HUDEP-2 (cell line): ENCODE results near the gene GPC6.
"Not testable (repeated sequence)": the region's sequence is repeated elsewhere in the genome, so short reads cannot be mapped to it uniquely, and the experiment has no call there.

Experiments used
- DNase-seq, 76 experiments: peaks; one replicate each; lab custom pipeline; 2025; ENCODE audit not compliant: unreplicated experiment in 76 of 76; lab: John Stamatoyannopoulos, UW

The GPC6 gene

GRCh38 chr13:94175076-94175475, 948.5 kb downstream of the GPC6 start:
- no peak for DNase-seq

GRCh38 chr13:94176561-94176960, 950.0 kb downstream of the GPC6 start:
- no peak for DNase-seq

- no peak for DNase-seq
Measured at GRCh38 chr13:94177041-94177440, 950.4 kb downstream of the GPC6 start.

- DNase-seq: no peak
Measured at GRCh38 chr13:94178625-94179244, 952.1 kb downstream of the GPC6 start.

GRCh38 chr13:94181461-94182107, 955.0 kb downstream of the GPC6 start:
- no peak for DNase-seq

- DNase-seq: no peak
Measured at GRCh38 chr13:94182185-94182761, 955.7 kb downstream of the GPC6 start.

GRCh38 chr13:94186470-94186869, 959.9 kb downstream of the GPC6 start:
- DNase-seq: no peak

GRCh38 chr13:94188201-94188854, 961.7 kb downstream of the GPC6 start:
- DNase-seq: no peak

- DNase-seq: peak in 14 of 76 experiments; percentile 0 to 51 (median 11)
Measured at GRCh38 chr13:94192431-94192975, 965.9 kb downstream of the GPC6 start.

- DNase-seq: no peak
Measured at GRCh38 chr13:94195715-94196114, 969.1 kb downstream of the GPC6 start.

- no peak for DNase-seq
Measured at GRCh38 chr13:94196413-94196812, 969.8 kb downstream of the GPC6 start.

- DNase-seq: no peak
Measured at GRCh38 chr13:94198681-94199080, 972.1 kb downstream of the GPC6 start.

GRCh38 chr13:94199135-94199534, 972.5 kb downstream of the GPC6 start:
- DNase-seq: no peak

GRCh38 chr13:94201022-94201421, 974.4 kb downstream of the GPC6 start:
- no peak for DNase-seq

- DNase-seq: no peak
Measured at GRCh38 chr13:94204163-94204562, 977.6 kb downstream of the GPC6 start.

- DNase-seq: no peak
Measured at GRCh38 chr13:94204946-94205345, 978.3 kb downstream of the GPC6 start.

- DNase-seq: no peak
Measured at GRCh38 chr13:94205896-94206295, 979.3 kb downstream of the GPC6 start.

- DNase-seq: no peak
Measured at GRCh38 chr13:94209117-94209516, 982.5 kb downstream of the GPC6 start.

- not testable (repeated sequence) for DNase-seq
Measured at GRCh38 chr13:94209913-94210312, 983.3 kb downstream of the GPC6 start.

GRCh38 chr13:94210816-94211215, 984.2 kb downstream of the GPC6 start:
- no peak for DNase-seq

- no peak for DNase-seq
Measured at GRCh38 chr13:94212196-94212595, 985.6 kb downstream of the GPC6 start.
